Kidney capillary endothelial cell (primary cell): ENCODE results near the gene HCST.

Source experiments
- DNase-seq: peaks from one replicate; pipeline ENCODE4 v3.0.0-alpha.2; 2018; ENCODE audit warnings: low spot score

Gene HCST

GRCh38 chr19:35937345-35938281 is 35.3 kb downstream of the HCST start:
- DNase-seq: no peak

- DNase-seq: no peak
Measured at GRCh38 chr19:35938282-35939224, 36.2 kb downstream of the HCST start.

GRCh38 chr19:35939307-35940077 is 37.2 kb downstream of the HCST start:
- no peak for DNase-seq

GRCh38 chr19:35940078-35940775 is 37.9 kb downstream of the HCST start:
- DNase-seq: no peak

GRCh38 chr19:35940839-35941238 is 38.5 kb downstream of the HCST start:
- DNase-seq: no peak

GRCh38 chr19:35942235-35942634 is 39.9 kb downstream of the HCST start:
- no peak for DNase-seq

GRCh38 chr19:35943321-35944301 is 41.3 kb downstream of the HCST start:
- DNase-seq: no peak

GRCh38 chr19:35944556-35944955 is 42.2 kb downstream of the HCST start:
- DNase-seq: no peak

- no peak for DNase-seq
Measured at GRCh38 chr19:35945121-35945790, 42.9 kb downstream of the HCST start.

- DNase-seq: no peak
Measured at GRCh38 chr19:35946203-35946602, 43.9 kb downstream of the HCST start.

- no peak for DNase-seq
Measured at GRCh38 chr19:35949131-35949530, 46.8 kb downstream of the HCST start.
